ENCODE data around the gene DNAJC10. TPM values are rescaled to one million over a fixed set of nuclear protein-coding genes. Genes with fewer than 3 reads are reported as not detected.

Gene DNAJC10
- total RNA-seq, 4 donors from 2014 or later, result 13.6 to 33.6 (median 22.5) TPM

GRCh38 chr2:182816866-182817265 is 100.8 kb downstream of the DNAJC10 start:
- no peak for DNase-seq
- TF ChIP-seq POLR2A (IDR thresholded peaks at IDR 0.05), result no peak
- TF ChIP-seq, protein P1, sequence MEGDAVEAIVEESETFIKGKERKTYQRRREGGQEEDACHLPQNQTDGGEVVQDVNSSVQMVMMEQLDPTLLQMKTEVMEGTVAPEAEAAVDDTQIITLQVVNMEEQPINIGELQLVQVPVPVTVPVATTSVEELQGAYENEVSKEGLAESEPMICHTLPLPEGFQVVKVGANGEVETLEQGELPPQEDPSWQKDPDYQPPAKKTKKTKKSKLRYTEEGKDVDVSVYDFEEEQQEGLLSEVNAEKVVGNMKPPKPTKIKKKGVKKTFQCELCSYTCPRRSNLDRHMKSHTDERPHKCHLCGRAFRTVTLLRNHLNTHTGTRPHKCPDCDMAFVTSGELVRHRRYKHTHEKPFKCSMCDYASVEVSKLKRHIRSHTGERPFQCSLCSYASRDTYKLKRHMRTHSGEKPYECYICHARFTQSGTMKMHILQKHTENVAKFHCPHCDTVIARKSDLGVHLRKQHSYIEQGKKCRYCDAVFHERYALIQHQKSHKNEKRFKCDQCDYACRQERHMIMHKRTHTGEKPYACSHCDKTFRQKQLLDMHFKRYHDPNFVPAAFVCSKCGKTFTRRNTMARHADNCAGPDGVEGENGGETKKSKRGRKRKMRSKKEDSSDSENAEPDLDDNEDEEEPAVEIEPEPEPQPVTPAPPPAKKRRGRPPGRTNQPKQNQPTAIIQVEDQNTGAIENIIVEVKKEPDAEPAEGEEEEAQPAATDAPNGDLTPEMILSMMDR (IDR thresholded peaks at IDR 0.05 in 4 of 5, conservative IDR thresholded peaks at IDR 0.05 in 1 of 5), result no peak
- intact Hi-C loops (cut with DNase I; ENCODE audit: low total_unique reads) (no loop called here), in situ Hi-C loops (cut with MboI; ENCODE audit: low sequenced_read_pairs in 4 of 4) (no loop called here)
- ATAC-seq, result no peak
- Histone ChIP-seq H3K4me1 (peaks cover 0 to 3% of the 10 kb centered on the region in 2 donors), H3K27ac (no peak overlapping the region), H3K9me3 (no peaks in the 10 kb centered on the region), H3K4me3 (no peak overlapping the region), H3K27me3 (no peaks in the 10 kb centered on the region), H3K36me3 (no peaks in the 10 kb centered on the region)

GRCh38 chr2:182817558-182817957 is 101.5 kb downstream of the DNAJC10 start:
- TF ChIP-seq, protein P1 (IDR thresholded peaks at IDR 0.05 in 4 of 5, conservative IDR thresholded peaks at IDR 0.05 in 1 of 5), result no peak
- TF ChIP-seq POLR2A (IDR thresholded peaks at IDR 0.05), result no peak
- no peak overlapping the region for H3K27ac ChIP-seq
- H3K4me3 ChIP-seq, result no peak overlapping the region
- DNase-seq, result no peak
- in situ Hi-C loops (cut with MboI; ENCODE audit: low sequenced_read_pairs in 4 of 4), result no loop called here
- H3K36me3 ChIP-seq, result no peaks in the 10 kb centered on the region
- H3K9me3 ChIP-seq, result no peaks in the 10 kb centered on the region
- H3K4me1 ChIP-seq, result peaks cover 0 to 3% of the 10 kb centered on the region in 2 donors
- no peaks in the 10 kb centered on the region for H3K27me3 ChIP-seq
- no peak for ATAC-seq
- intact Hi-C loops (cut with DNase I; ENCODE audit: low total_unique reads), result no loop called here

GRCh38 chr2:182818501-182818900 is 102.4 kb downstream of the DNAJC10 start:
- Histone ChIP-seq H3K4me3 (no peak overlapping the region), H3K4me1 (peaks cover 0 to 3% of the 10 kb centered on the region in 2 donors), H3K9me3 (no peaks in the 10 kb centered on the region), H3K36me3 (no peaks in the 10 kb centered on the region), H3K27me3 (no peaks in the 10 kb centered on the region), H3K27ac (no peak overlapping the region)
- TF ChIP-seq, protein P1 (IDR thresholded peaks at IDR 0.05 in 4 of 5, conservative IDR thresholded peaks at IDR 0.05 in 1 of 5), result no peak
- no peak for TF ChIP-seq POLR2A (IDR thresholded peaks at IDR 0.05)
- in situ Hi-C loops (cut with MboI; ENCODE audit: low sequenced_read_pairs in 4 of 4), result no loop called here
- DNase-seq (no peak), ATAC-seq (no peak)
- intact Hi-C loops (cut with DNase I; ENCODE audit: low total_unique reads), result no loop called here

GRCh38 chr2:182818925-182819324 is 102.9 kb downstream of the DNAJC10 start:
- DNase-seq (no peak), ATAC-seq (no peak)
- TF ChIP-seq POLR2A (IDR thresholded peaks at IDR 0.05), result no peak
- TF ChIP-seq, protein P1 (IDR thresholded peaks at IDR 0.05 in 4 of 5, conservative IDR thresholded peaks at IDR 0.05 in 1 of 5), result no peak
- peaks cover 0 to 3% of the 10 kb centered on the region in 2 donors for H3K4me1 ChIP-seq
- in situ Hi-C loops (cut with MboI; ENCODE audit: low sequenced_read_pairs in 4 of 4) (no loop called here), intact Hi-C loops (cut with DNase I; ENCODE audit: low total_unique reads) (no loop called here)
- H3K4me3 ChIP-seq, result no peak overlapping the region
- no peaks in the 10 kb centered on the region for H3K36me3 ChIP-seq
- H3K27me3 ChIP-seq, result no peaks in the 10 kb centered on the region
- H3K27ac ChIP-seq, result no peak overlapping the region
- H3K9me3 ChIP-seq, result no peaks in the 10 kb centered on the region

DNA sequence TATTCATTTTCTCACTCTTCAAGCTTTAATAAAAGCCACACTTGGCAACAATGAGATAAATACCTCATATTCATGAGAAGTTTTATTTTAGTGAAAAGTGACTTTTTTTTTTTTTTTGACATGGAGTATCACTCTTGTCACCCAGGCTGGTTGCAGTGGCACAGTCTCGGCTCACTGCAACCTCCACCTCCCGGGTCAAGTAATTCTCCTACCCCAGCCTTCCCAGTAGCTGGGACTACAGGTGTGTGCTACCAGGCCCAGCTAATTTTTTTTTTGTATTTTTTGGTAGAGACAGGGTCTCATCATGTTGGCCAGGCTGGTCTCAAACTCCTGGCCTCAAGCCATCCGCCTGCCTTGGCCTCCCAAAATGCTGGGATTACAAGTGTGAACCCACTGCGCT is 103.4 kb downstream of the DNAJC10 start:
- no peaks in the 10 kb centered on the region for H3K27me3 ChIP-seq
- H3K9me3 ChIP-seq, result no peaks in the 10 kb centered on the region
- ATAC-seq (no peak), DNase-seq (no peak)
- H3K4me1 ChIP-seq, result peaks cover 0 to 3% of the 10 kb centered on the region in 2 donors
- in situ Hi-C loops (cut with MboI; ENCODE audit: low sequenced_read_pairs in 4 of 4) (no loop called here), intact Hi-C loops (cut with DNase I; ENCODE audit: low total_unique reads) (no loop called here)
- H3K36me3 ChIP-seq, result no peaks in the 10 kb centered on the region
- H3K27ac ChIP-seq, result no peak overlapping the region
- TF ChIP-seq, protein P1 (IDR thresholded peaks at IDR 0.05 in 4 of 5, conservative IDR thresholded peaks at IDR 0.05 in 1 of 5), result no peak
- no peak for TF ChIP-seq POLR2A (IDR thresholded peaks at IDR 0.05)
- H3K4me3 ChIP-seq, result no peak overlapping the region
